HepG2 (cell line): ENCODE results near the gene STBD1. TPM values are rescaled to one million over a fixed set of nuclear protein-coding genes. Genes with fewer than 3 reads are reported as not detected.
A peak's percentile ranks its signal among the peaks of the same experiment; 100 is the strongest.

Source experiments
- ATAC-seq: fragments of 200-7000 bp; cut with Tn5 transposase; 3 replicates; pipeline ENCODE4 v1.9.1; 2020; ENCODE audit warnings: mild to moderate bottlenecking, moderate library complexity
- BruUV-seq: library from RNA; stranded (reverse); fragments of 400-500 nt; replicated peaks from 2 replicates; lab custom pipeline; 2021; lab: Mats Ljungman, UMichigan
- CTCF ChIA-PET: fragments of 300-600 bp; formaldehyde crosslinking; extraction: SDS; loops from one replicate; lab custom pipeline; 2021; ENCODE audit warnings: low total read pairs, inconsistent platforms, low intra/inter-chr PET ratio; lab: Yijun Ruan, JAX
- POLR2A ChIA-PET: fragments of 350-600 bp; sonication (Branson Sonifier 250); formaldehyde crosslinking; loops from one replicate; lab custom pipeline; 2020; ENCODE audit warnings: antibody characterized with exemption, inconsistent platforms; lab: Yijun Ruan, JAX
- DNase-seq: peaks from one replicate; pipeline ENCODE4 v3.0.0-alpha.2; 2015; ENCODE audit warnings: low spot score
- FAIRE-seq: peaks from 3 replicates; lab custom pipeline; 2011; peaks lifted over from hg19 to GRCh38; lab: Jason Lieb, UNC
- H2AFZ ChIP-seq: one replicate; pipeline ENCODE4 v1.6.1; 2011; ENCODE audit warnings: low read length, inconsistent platforms
- H3K27ac ChIP-seq: fragments of 300-600 bp; 3 replicates; pipeline ENCODE4 v1.8.0; 2011; ENCODE audit warnings: mixed run types, mild to moderate bottlenecking, mixed read lengths, low read length, inconsistent platforms; ENCODE audit not compliant: insufficient read depth; ENCODE audit errors: extremely low read length
- H3K27me3 ChIP-seq, 2 experiments: fragments of 200-600 bp in 1 of 2; 2 replicates in 1 of 2; 3 replicates in 1 of 2; pipeline versions ENCODE4 v1.6.0 to v1.8.0; 2011; ENCODE audit warnings: low read length in 2 of 2, mild to moderate bottlenecking in 2 of 2, moderate library complexity in 2 of 2, inconsistent platforms in 1 of 2; ENCODE audit not compliant: insufficient read depth in 2 of 2, control insufficient read depth in 1 of 2
- H3K36me3 ChIP-seq, 2 experiments: fragments of 200-600 bp in 1 of 2; replicated peaks in 1 of 2; 2 replicates in 1 of 2; 3 replicates in 1 of 2; pipeline versions ENCODE4 v1.5.1 to v1.8.0; 2011; ENCODE audit warnings: low read length in 2 of 2, inconsistent platforms in 1 of 2; ENCODE audit not compliant: insufficient read depth in 2 of 2, control insufficient read depth in 1 of 2
- H3K4me1 ChIP-seq: 2 replicates; pipeline ENCODE4 v1.5.1; 2012; ENCODE audit warnings: low read length, inconsistent platforms; ENCODE audit not compliant: insufficient read depth
- H3K4me2 ChIP-seq: 2 replicates; pipeline ENCODE4 v1.6.0; 2011; ENCODE audit warnings: low read depth, low read length, inconsistent platforms
- H3K4me3 ChIP-seq, 3 experiments: fragments of 200-600 bp in 1 of 3; sonication (generic), shearing (Covaris generic) in 1 of 3; replicated peaks in 1 of 3; 2 replicates each; pipeline ENCODE4 v1.5.1; 2011 to 2016; ENCODE audit warnings: low read length in 3 of 3, inconsistent platforms in 2 of 3, low read depth in 2 of 3, mild to moderate bottlenecking in 2 of 3, control low read depth in 1 of 3, mixed read lengths in 1 of 3; ENCODE audit not compliant: insufficient read depth in 1 of 3
- H3K79me2 ChIP-seq: one replicate; pipeline ENCODE4 v1.6.1; 2011; ENCODE audit warnings: low read length, inconsistent platforms; ENCODE audit not compliant: insufficient read depth
- H3K9ac ChIP-seq: 2 replicates; pipeline ENCODE4 v1.6.0; 2011; ENCODE audit warnings: mild to moderate bottlenecking, low read depth, low read length, inconsistent platforms; ENCODE audit not compliant: insufficient read depth
- H3K9me3 ChIP-seq: 2 replicates; pipeline ENCODE4 v1.5.1; 2012; ENCODE audit warnings: mild to moderate bottlenecking, low read length
- H4K20me1 ChIP-seq: 2 replicates; pipeline ENCODE4 v1.6.0; 2011; ENCODE audit warnings: inconsistent platforms, mild to moderate bottlenecking, low read length, moderate library complexity; ENCODE audit not compliant: insufficient read depth
- ARID5B ChIP-seq: IDR thresholded peaks from 2 replicates; pipeline ENCODE4 v1.4.0; 2020; ENCODE audit warnings: mild to moderate bottlenecking, missing genetic modification reagents
- ELF1 ChIP-seq: sonication (generic); formaldehyde crosslinking; IDR thresholded peaks from 2 replicates; pipeline ENCODE4 v1.4.0; 2020; ENCODE audit warnings: missing genetic modification reagents
- IRF2 ChIP-seq: IDR thresholded peaks from 2 replicates; pipeline ENCODE4 v1.6.1; 2018; ENCODE audit warnings: missing genetic modification reagents, missing compliant biosample characterization
- MAF1 ChIP-seq: sonication (generic); formaldehyde crosslinking; IDR thresholded peaks from 2 replicates; pipeline ENCODE4 v1.5.0; 2020; ENCODE audit warnings: missing genetic modification reagents, borderline replicate concordance
- MLXIP ChIP-seq: sonication (generic); formaldehyde crosslinking; IDR thresholded peaks from 2 replicates; pipeline ENCODE4 v1.9.0; 2021; ENCODE audit warnings: missing genetic modification reagents, borderline replicate concordance
- NCOA2 ChIP-seq: sonication (generic); formaldehyde crosslinking; IDR thresholded peaks from 2 replicates; pipeline ENCODE4 v1.8.0; 2022; ENCODE audit warnings: inconsistent platforms
- SKI ChIP-seq: fragments of 450-650 bp; IDR thresholded peaks from one replicate; pipeline ENCODE4 v1.6.1; 2018; ENCODE audit warnings: mild to moderate bottlenecking; ENCODE audit not compliant: partially characterized antibody
- TRIM24 ChIP-seq: sonication (generic); formaldehyde crosslinking; IDR thresholded peaks from 2 replicates; pipeline ENCODE4 v1.8.0; 2022; ENCODE audit warnings: mild to moderate bottlenecking, missing genetic modification reagents
- ZGPAT ChIP-seq: IDR thresholded peaks from 2 replicates; pipeline ENCODE4 v1.6.1; 2016; ENCODE audit warnings: mild to moderate bottlenecking
- ZKSCAN8 ChIP-seq: IDR thresholded peaks from 2 replicates; pipeline ENCODE4 v1.6.1; 2016; ENCODE audit warnings: borderline replicate concordance, missing genetic modification reagents, missing compliant biosample characterization
- ZNF329 ChIP-seq: sonication (generic); formaldehyde crosslinking; IDR thresholded peaks from 2 replicates; pipeline ENCODE4 v1.9.0; 2021; ENCODE audit warnings: low read depth, mild to moderate bottlenecking, missing genetic modification reagents
- ZNF331 ChIP-seq: sonication (generic); formaldehyde crosslinking; IDR thresholded peaks from 2 replicates; pipeline ENCODE4 v1.4.0; 2020; ENCODE audit warnings: missing genetic modification reagents
- ZNF709 ChIP-seq: sonication (generic); formaldehyde crosslinking; IDR thresholded peaks from 2 replicates; pipeline ENCODE4 v1.5.0; 2020; ENCODE audit warnings: mild to moderate bottlenecking, missing genetic modification reagents
- ZNF792 ChIP-seq: IDR thresholded peaks from 2 replicates; pipeline ENCODE4 v1.6.1; 2016
- WGBS: methylation state at CpG from one replicate; pipeline ENCODE4 v1.1.6; 2017; ENCODE audit warnings: low lambda C conversion rate; 5-methylcytosine and 5-hydroxymethylcytosine counted together
- in situ Hi-C: cut with HindIII; loops from 2 replicates; pipeline ENCODE4 v1.10.0; 2017; ENCODE audit warnings: low pct_unique_long_range_greater_than_20kb; ENCODE audit not compliant: extremely low pct_ligation_motif_present
- intact Hi-C: fragments of 100-400 bp; cut with micrococcal nuclease; formaldehyde crosslinking; loops from one replicate; pipeline ENCODE4 v1.10.0; 2022; ENCODE audit not compliant: unreplicated experiment
- polyA plus RNA-seq, 8 experiments: library from polyadenylated mRNA; depleted of rRNA in 3 of 8; stranded (reverse) in 7 of 8; unstranded in 1 of 8; fragments of >200 nt; fragmentation: Illumina TruSeq in 4 of 8; extraction: Trizol in 4 of 8; gene quantifications; 2 replicates each; pipeline versions ENCODE4 v1.2.1 to v1.2.3, GENCODE V29; 2011 to 2016; ENCODE audit warnings: low read depth in 4 of 8, missing spikeins in 1 of 8, mixed read lengths in 1 of 8; ENCODE audit not compliant: insufficient read depth in 1 of 8
- total RNA-seq, 5 experiments: library from RNA; depleted of rRNA; stranded (reverse); fragments of >200 nt; fragmentation: Illumina TruSeq; extraction: Trizol; gene quantifications; 2 replicates each; pipeline ENCODE4 v1.2.3, GENCODE V29; 2016; ENCODE audit warnings: low read depth in 1 of 5

The STBD1 gene
- total and polyA plus RNA-seq, 2 of the 13 experiments (the other 11 are each of a cell fraction or from before 2014, with no cell fraction given) = 2.8 to 4.3 TPM

GRCh38 chr4:76301068-76301774, 5.3 kb upstream of the STBD1 start:
- WGBS = 90% methylated on average over 4 of the region's 4 CpGs
- TF ChIP-seq ZNF329 (CRISPR knock-in tag) (no peak), ZNF792 (peak; percentile 98), NCOA2 (CRISPR knock-in tag) (0 out of 2 replicates have a peak, but pooled peaks have one; percentile 52), IRF2 (CRISPR knock-in tag) (0 out of 2 replicates have a peak, but pooled peaks have one; percentile 40), ZNF331 (CRISPR knock-in tag) (peak; percentile 41; the same call in 1 of the 2 replicates), ARID5B (CRISPR knock-in tag) (peak; percentile 67), ELF1 (CRISPR knock-in tag) (no peak), SKI (no peak), ZNF709 (CRISPR knock-in tag) (no peak), ZKSCAN8 (0 out of 2 replicates have a peak, but pooled peaks have one; percentile 30), MLXIP (CRISPR knock-in tag) (no peak), ZGPAT (CRISPR knock-in tag) (peak; percentile 57; the same call in 1 of the 2 replicates), MAF1 (CRISPR knock-in tag) (no peak), TRIM24 (no peak)

More at GRCh38 chr4:76301068-76301774, 5.3 kb upstream of the STBD1 start:
- H3K79me2 ChIP-seq = no peaks in the 10 kb centered on the region
- H3K27ac ChIP-seq = peak overlapping the region; percentile 59
- no peak overlapping the region for H2AFZ ChIP-seq
- no peaks in the 10 kb centered on the region for H3K27me3 ChIP-seq
- DNase-seq = peak; percentile 91
- CTCF ChIA-PET = no interaction called here
- in situ Hi-C loops = loop anchor here (10.0 kb wide), 1 partner anchor 126 kb away; no protein-coding TSS in a partner anchor
- peaks cover 40% of the 10 kb centered on the region for H3K4me1 ChIP-seq
- no peaks in the 10 kb centered on the region for H4K20me1 ChIP-seq
- H3K9ac ChIP-seq = 0 out of 2 replicates have a peak overlapping the region, but pooled peaks have one; percentile 13
- BruUV-seq = no TSS peak
- peak overlapping the region; percentile 36 for H3K4me2 ChIP-seq
- peak; percentile 89 for FAIRE-seq
- peaks cover 13% of the 10 kb centered on the region for H3K9me3 ChIP-seq
- intact Hi-C loops = loop anchor here (2.0 kb wide), 1 partner anchor 48 kb away; no protein-coding TSS in a partner anchor
- peak; percentile 77 for ATAC-seq
- no peaks in the 10 kb centered on the region for H3K36me3 ChIP-seq
- H3K4me3 ChIP-seq = peak overlapping the region in 2 of 3 experiments; percentile 7 to 17; a peak in 1 of 6 replicates
- POLR2A ChIA-PET = interaction anchor here (1.1 to 1.2 kb wide), 3 partner anchors 8 to 23 kb away, joined by 3 to 10 read pairs (median 3); no protein-coding TSS in a partner anchor
